ENCODE measurements around the gene MPC1. TPM values are rescaled to one million over a fixed set of nuclear protein-coding genes. Genes with fewer than 3 reads are reported as not detected.

Gene MPC1
- total and polyA plus RNA-seq, 2 donors = 40.5 to 106 TPM

DNA sequence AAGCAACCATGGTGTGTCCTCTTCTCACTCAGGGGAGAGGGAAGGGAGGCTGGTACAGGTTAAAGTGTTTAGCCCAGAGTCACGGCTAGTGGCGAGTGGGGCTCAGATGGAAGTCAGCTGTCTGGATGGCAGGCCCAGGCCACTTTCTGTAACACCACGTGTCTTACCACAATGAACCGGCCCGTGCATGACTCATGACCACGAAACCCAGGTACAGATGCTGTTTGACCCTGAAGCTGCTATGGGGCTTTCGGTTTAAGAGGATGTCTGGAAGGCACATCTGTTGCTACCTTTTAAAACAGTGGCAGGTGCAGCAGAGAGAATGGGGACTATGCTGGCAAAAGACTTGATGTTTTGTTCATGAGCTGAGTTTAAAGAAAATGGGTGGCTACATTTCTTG, 36.5 kb upstream of the MPC1 start:
- no peak overlapping the region for H3K4me3 ChIP-seq (ENCODE audit: low read length in 2 of 2)
- H3K27ac ChIP-seq (ENCODE audit: low read depth in 1 of 2, low read length in 1 of 2) = peak overlapping the region; percentile 87 to 96
- H3K27me3 ChIP-seq (ENCODE audit: control insufficient read depth in 2 of 2, insufficient read depth in 1 of 2, low read length in 1 of 2) = no peaks in the 10 kb centered on the region
- H3K4me1 ChIP-seq (ENCODE audit: control insufficient read depth in 2 of 2, insufficient read depth in 2 of 2, low read length in 2 of 2) = peaks cover 61 to 84% of the 10 kb centered on the region in 2 donors
- H3K9me3 ChIP-seq (ENCODE audit: control insufficient read depth in 2 of 2, insufficient read depth in 1 of 2, low read length in 1 of 2) = peaks cover 0 to 5% of the 10 kb centered on the region in 2 donors
- H3K36me3 ChIP-seq (ENCODE audit: control insufficient read depth in 2 of 2, insufficient read depth in 2 of 2, low read length in 1 of 2) = peaks cover 0 to 6% of the 10 kb centered on the region in 2 donors
- peak in 4 of 9 donors; percentile 63 to 87 (median 66) for DNase-seq (ENCODE audit: low read depth in 6 of 9, low spot score in 9 of 9)
- 8% methylated on average over 7 of the region's 7 CpGs for WGBS

DNA sequence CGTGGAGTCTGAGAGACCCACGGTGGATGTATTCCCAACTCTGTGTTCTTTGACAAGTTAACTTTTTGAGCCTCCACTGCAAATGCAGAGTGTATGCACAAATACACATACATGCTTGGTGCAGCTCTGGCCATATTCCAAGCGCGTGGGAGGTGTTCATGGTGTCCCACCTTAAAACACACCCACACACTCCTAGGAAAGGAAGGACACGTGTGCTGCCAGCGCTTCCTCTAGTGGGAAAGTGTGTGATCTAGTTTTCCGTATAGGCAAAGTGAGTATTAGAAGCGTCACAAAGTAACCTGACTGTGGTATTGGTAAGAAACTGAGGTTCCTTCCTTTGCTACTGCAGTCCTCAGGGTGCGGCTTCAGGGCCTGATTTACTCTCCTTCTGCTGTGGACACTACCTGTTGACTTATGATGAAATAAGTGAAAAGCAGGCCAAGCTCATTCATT, 36.0 kb upstream of the MPC1 start:
- WGBS = 84% methylated on average over 9 of the region's 9 CpGs
- Histone ChIP-seq H3K27me3 (ENCODE audit: control insufficient read depth in 2 of 2, insufficient read depth in 1 of 2, low read length in 1 of 2) (no peaks in the 10 kb centered on the region), H3K9me3 (ENCODE audit: control insufficient read depth in 2 of 2, insufficient read depth in 1 of 2, low read length in 1 of 2) (peaks cover 0 to 5% of the 10 kb centered on the region in 2 donors), H3K4me3 (ENCODE audit: low read length in 2 of 2) (no peak overlapping the region), H3K4me1 (ENCODE audit: control insufficient read depth in 2 of 2, insufficient read depth in 2 of 2, low read length in 2 of 2) (peaks cover 63 to 84% of the 10 kb centered on the region in 2 donors), H3K36me3 (ENCODE audit: control insufficient read depth in 2 of 2, insufficient read depth in 2 of 2, low read length in 1 of 2) (peaks cover 0 to 6% of the 10 kb centered on the region in 2 donors), H3K27ac (ENCODE audit: low read depth in 1 of 2, low read length in 1 of 2) (peak overlapping the region; percentile 87 to 96)
- peak in 1 of 9 donors; percentile 44 for DNase-seq (ENCODE audit: low read depth in 6 of 9, low spot score in 9 of 9)

DNA sequence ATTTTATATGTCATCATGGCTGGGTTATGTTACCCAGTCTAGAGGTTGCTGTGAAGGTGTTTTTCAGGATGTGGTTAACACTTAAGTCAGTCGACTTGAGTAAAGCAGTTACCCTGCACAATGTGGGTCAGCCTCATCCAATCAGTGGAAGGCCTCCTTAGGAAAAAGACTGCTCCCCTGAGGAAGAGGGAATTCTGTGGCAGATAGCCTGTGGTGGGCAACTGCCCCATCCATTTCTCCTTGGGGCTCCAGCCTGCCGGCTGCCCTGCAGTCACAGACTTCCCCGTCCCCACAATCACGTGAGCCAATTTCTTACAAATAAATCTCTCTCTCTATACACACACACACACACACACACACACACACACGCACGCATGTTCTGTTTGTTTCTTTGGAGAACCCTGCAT, 34.5 kb upstream of the MPC1 start:
- peak in 5 of 9 donors; percentile 73 to 93 (median 78) for DNase-seq (ENCODE audit: low read depth in 6 of 9, low spot score in 9 of 9)
- Histone ChIP-seq H3K4me3 (ENCODE audit: low read length in 2 of 2) (no peak overlapping the region), H3K27me3 (ENCODE audit: control insufficient read depth in 2 of 2, insufficient read depth in 1 of 2, low read length in 1 of 2) (no peaks in the 10 kb centered on the region), H3K9me3 (ENCODE audit: control insufficient read depth in 2 of 2, insufficient read depth in 1 of 2, low read length in 1 of 2) (peaks cover 0 to 5% of the 10 kb centered on the region in 2 donors), H3K4me1 (ENCODE audit: control insufficient read depth in 2 of 2, insufficient read depth in 2 of 2, low read length in 2 of 2) (peaks cover 77 to 90% of the 10 kb centered on the region in 2 donors), H3K27ac (ENCODE audit: low read depth in 1 of 2, low read length in 1 of 2) (peak overlapping the region; percentile 93 to 96), H3K36me3 (ENCODE audit: control insufficient read depth in 2 of 2, insufficient read depth in 2 of 2, low read length in 1 of 2) (peaks cover 0 to 3% of the 10 kb centered on the region in 2 donors)
- WGBS = 29% methylated on average over 6 of the region's 6 CpGs

DNA sequence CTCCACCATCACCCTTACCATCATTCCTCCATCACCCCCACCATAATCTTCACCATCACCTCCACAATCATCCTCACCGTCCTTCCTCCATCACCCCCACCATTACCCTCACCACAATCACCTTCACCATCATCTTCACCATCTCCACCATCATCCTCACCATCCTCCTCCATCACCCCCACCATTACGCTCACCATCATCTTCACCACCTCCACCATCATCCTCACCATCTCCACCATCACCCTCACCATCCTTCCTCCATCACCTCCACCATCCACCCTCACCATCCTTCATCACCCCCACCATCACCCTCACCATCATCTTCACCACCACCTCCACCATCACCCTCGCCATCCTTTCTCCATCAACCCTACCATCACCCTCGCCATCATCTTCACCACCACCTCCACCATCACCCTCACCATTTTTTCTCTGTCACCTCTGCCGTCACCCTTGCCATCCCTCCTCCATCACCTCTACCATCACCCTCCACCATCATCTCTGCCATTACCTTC, 33.1 kb upstream of the MPC1 start:
- H3K27ac ChIP-seq (ENCODE audit: low read depth in 1 of 2, low read length in 1 of 2) = peak overlapping the region; percentile 82 to 90
- WGBS = 85% methylated on average over 5 of the region's 5 CpGs
- peaks cover 0 to 3% of the 10 kb centered on the region in 2 donors for H3K36me3 ChIP-seq (ENCODE audit: control insufficient read depth in 2 of 2, insufficient read depth in 2 of 2, low read length in 1 of 2)
- no peak overlapping the region for H3K4me3 ChIP-seq (ENCODE audit: low read length in 2 of 2)
- DNase-seq (ENCODE audit: low read depth in 6 of 9, low spot score in 9 of 9) = no peak
- peaks cover 0 to 5% of the 10 kb centered on the region in 2 donors for H3K9me3 ChIP-seq (ENCODE audit: control insufficient read depth in 2 of 2, insufficient read depth in 1 of 2, low read length in 1 of 2)
- H3K4me1 ChIP-seq (ENCODE audit: control insufficient read depth in 2 of 2, insufficient read depth in 2 of 2, low read length in 2 of 2) = peaks cover 86 to 93% of the 10 kb centered on the region in 2 donors
- H3K27me3 ChIP-seq (ENCODE audit: control insufficient read depth in 2 of 2, insufficient read depth in 1 of 2, low read length in 1 of 2) = no peaks in the 10 kb centered on the region

DNA sequence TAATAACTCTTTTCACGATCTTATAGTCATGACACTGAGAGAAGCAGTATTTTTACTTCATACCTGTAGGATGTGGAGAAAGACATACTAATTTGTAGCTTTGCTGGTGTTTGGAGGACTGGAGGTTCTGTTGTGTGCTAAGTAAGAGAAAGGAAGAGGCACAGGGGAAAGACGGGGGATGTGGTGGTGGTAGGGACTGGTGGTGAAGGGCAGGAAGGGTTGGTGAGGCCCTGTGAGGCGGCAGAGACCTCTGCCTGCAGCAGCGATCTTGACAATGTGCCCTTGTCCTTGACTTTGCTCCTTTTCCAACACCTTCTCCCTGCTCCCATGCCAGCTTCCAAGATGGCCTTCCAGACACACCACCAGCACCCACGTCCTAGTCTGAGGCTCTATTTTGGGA, 32.6 kb upstream of the MPC1 start:
- DNase-seq (ENCODE audit: low read depth in 6 of 9, low spot score in 9 of 9) = peak in 2 of 9 donors; percentile 60 to 80
- peaks cover 0 to 3% of the 10 kb centered on the region in 2 donors for H3K36me3 ChIP-seq (ENCODE audit: control insufficient read depth in 2 of 2, insufficient read depth in 2 of 2, low read length in 1 of 2)
- H3K4me1 ChIP-seq (ENCODE audit: control insufficient read depth in 2 of 2, insufficient read depth in 2 of 2, low read length in 2 of 2) = peaks cover 86 to 93% of the 10 kb centered on the region in 2 donors
- no peaks in the 10 kb centered on the region for H3K27me3 ChIP-seq (ENCODE audit: control insufficient read depth in 2 of 2, insufficient read depth in 1 of 2, low read length in 1 of 2)
- peaks cover 0 to 5% of the 10 kb centered on the region in 2 donors for H3K9me3 ChIP-seq (ENCODE audit: control insufficient read depth in 2 of 2, insufficient read depth in 1 of 2, low read length in 1 of 2)
- WGBS = 35% methylated on average over 5 of the region's 5 CpGs
- peak overlapping the region in 1 of 2 donors; percentile 1 for H3K4me3 ChIP-seq (ENCODE audit: low read length in 2 of 2)
- peak overlapping the region; percentile 82 to 90 for H3K27ac ChIP-seq (ENCODE audit: low read depth in 1 of 2, low read length in 1 of 2)

DNA sequence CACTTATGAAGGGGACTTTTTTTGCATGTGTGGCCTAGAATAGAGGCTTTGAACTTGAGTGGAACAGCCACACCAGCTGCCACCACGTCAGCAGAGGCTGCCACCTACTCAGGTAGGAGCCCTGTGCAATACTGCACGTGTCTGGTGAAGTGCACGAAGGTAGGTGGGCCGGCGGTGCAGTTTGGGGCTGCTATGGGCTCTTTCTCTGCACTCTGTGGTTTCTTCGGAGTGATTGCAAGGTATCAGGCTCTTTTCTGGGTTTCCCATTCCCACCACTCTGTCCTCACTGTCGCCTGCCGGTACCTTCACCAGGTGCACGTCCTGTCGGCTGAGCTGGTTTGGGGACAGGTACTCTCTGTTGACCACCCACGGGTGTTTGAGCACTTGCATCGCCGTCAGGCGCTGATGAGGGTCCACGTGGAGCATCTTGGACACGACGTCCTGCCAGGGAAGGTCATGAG, 30.8 kb upstream of the MPC1 start:
- Histone ChIP-seq H3K4me1 (ENCODE audit: control insufficient read depth in 2 of 2, insufficient read depth in 2 of 2, low read length in 2 of 2) (peaks cover 75 to 90% of the 10 kb centered on the region in 2 donors), H3K9me3 (ENCODE audit: control insufficient read depth in 2 of 2, insufficient read depth in 1 of 2, low read length in 1 of 2) (peaks cover 0 to 5% of the 10 kb centered on the region in 2 donors), H3K4me3 (ENCODE audit: low read length in 2 of 2) (peak overlapping the region; percentile 17 to 26), H3K27ac (ENCODE audit: low read depth in 1 of 2, low read length in 1 of 2) (peak overlapping the region in 1 of 2 donors; percentile 72), H3K27me3 (ENCODE audit: control insufficient read depth in 2 of 2, insufficient read depth in 1 of 2, low read length in 1 of 2) (no peaks in the 10 kb centered on the region), H3K36me3 (ENCODE audit: control insufficient read depth in 2 of 2, insufficient read depth in 2 of 2, low read length in 1 of 2) (peaks cover 0 to 3% of the 10 kb centered on the region in 2 donors)
- peak in 3 of 9 donors; percentile 41 to 75 (median 56) for DNase-seq (ENCODE audit: low read depth in 6 of 9, low spot score in 9 of 9)
- 86% methylated on average over 17 of the region's 17 CpGs for WGBS

DNA sequence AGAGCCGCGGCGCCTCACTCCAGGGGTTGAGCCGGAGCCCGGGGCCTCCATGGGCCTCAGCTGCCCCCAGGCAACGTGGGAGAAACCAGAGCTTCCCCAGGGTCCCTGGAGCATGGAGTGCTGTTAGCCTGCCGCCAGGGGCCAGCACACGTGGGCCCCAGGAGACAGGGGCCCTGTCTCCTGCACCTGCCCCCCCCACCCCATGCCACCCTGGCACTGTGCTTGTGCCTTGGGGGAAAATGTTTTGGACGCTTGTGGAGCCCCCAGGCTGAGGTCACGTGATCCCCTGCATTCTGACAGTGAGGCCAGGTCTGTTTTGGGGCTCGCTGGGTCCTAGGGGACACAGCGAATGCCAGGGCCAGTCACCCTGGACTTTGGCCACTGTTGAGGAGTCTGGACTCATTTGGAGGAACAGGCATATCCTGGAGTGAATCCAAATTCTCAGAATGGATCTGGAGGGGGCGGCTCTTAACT, 30.2 kb upstream of the MPC1 start:
- Histone ChIP-seq H3K4me3 (ENCODE audit: low read length in 2 of 2) (peak overlapping the region; percentile 17 to 26), H3K27ac (ENCODE audit: low read depth in 1 of 2, low read length in 1 of 2) (peak overlapping the region in 1 of 2 donors; percentile 72), H3K4me1 (ENCODE audit: control insufficient read depth in 2 of 2, insufficient read depth in 2 of 2, low read length in 2 of 2) (peaks cover 69 to 84% of the 10 kb centered on the region in 2 donors), H3K27me3 (ENCODE audit: control insufficient read depth in 2 of 2, insufficient read depth in 1 of 2, low read length in 1 of 2) (no peaks in the 10 kb centered on the region), H3K9me3 (ENCODE audit: control insufficient read depth in 2 of 2, insufficient read depth in 1 of 2, low read length in 1 of 2) (peaks cover 0 to 5% of the 10 kb centered on the region in 2 donors), H3K36me3 (ENCODE audit: control insufficient read depth in 2 of 2, insufficient read depth in 2 of 2, low read length in 1 of 2) (peaks cover 0 to 3% of the 10 kb centered on the region in 2 donors)
- no peak for DNase-seq (ENCODE audit: low read depth in 6 of 9, low spot score in 9 of 9)
- WGBS = 97% methylated on average over 13 of the region's 13 CpGs

DNA sequence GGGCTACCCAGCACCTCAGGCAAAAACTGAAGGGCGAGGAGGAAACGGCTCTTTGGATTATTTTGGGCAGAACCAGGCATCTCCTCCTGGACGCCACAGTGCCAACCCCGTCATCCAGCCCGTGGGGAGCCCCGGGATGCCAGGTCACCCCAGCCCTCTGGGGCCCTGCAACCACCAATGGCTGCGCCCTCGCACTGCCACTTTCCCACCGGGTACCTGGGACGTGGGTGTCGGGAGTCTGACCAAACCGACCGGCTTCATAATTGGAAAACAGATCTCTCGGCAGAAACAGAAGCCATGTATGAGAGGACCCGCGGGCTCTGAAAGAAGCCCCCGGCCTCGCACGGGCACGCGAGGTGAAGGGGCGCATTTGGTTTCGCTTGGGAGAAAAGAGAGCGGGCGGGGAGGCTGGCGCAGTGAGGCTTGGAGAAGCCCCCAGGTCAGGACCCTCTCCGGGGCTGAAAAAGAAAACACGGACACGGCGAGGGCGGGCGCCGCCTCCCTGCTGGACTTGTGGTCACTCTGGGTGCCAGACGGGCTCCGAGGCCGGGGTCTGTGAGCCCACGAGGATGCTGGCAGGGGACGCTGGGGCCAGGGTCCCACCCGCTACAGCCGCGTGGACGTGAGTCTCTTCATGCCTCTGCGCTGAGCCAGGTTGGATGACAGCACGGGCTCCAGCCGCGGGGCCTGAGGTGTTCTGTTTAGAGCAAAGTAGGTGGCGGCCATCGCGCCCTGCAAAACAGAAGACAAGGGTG, 29.6 kb upstream of the MPC1 start:
- WGBS = 94% methylated on average over 49 of the region's 49 CpGs
- peak in 1 of 9 donors; percentile 58 for DNase-seq (ENCODE audit: low read depth in 6 of 9, low spot score in 9 of 9)
- no peaks in the 10 kb centered on the region for H3K27me3 ChIP-seq (ENCODE audit: control insufficient read depth in 2 of 2, insufficient read depth in 1 of 2, low read length in 1 of 2)
- peaks cover 0 to 3% of the 10 kb centered on the region in 2 donors for H3K36me3 ChIP-seq (ENCODE audit: control insufficient read depth in 2 of 2, insufficient read depth in 2 of 2, low read length in 1 of 2)
- peak overlapping the region; percentile 96 to 97 for H3K27ac ChIP-seq (ENCODE audit: low read depth in 1 of 2, low read length in 1 of 2)
- H3K9me3 ChIP-seq (ENCODE audit: control insufficient read depth in 2 of 2, insufficient read depth in 1 of 2, low read length in 1 of 2) = peaks cover 0 to 5% of the 10 kb centered on the region in 2 donors
- H3K4me3 ChIP-seq (ENCODE audit: low read length in 2 of 2) = peak overlapping the region; percentile 17 to 39
- peaks cover 63 to 80% of the 10 kb centered on the region in 2 donors for H3K4me1 ChIP-seq (ENCODE audit: control insufficient read depth in 2 of 2, insufficient read depth in 2 of 2, low read length in 2 of 2)

DNA sequence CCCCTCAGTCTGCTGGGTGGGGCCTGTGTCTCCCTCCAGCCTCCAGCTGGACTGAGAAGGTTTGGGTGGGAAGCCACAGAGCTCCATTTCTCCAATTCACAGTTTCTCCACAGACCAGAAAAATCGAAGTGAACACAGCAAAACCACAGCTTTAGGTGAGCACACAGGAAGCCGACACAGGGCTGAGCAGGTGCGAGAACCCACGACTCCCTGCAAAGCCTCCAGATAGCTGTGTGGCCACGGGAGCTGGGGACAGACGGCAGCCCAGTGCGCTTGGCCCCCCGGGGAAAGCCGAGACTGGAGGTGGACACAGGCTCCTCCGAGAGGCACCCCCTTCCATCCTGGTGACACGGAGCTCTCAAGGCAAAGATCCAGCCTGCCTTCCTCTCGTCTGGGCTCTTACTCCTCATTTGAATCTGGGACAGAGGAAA, 29.0 kb upstream of the MPC1 start:
- Histone ChIP-seq H3K36me3 (ENCODE audit: control insufficient read depth in 2 of 2, insufficient read depth in 2 of 2, low read length in 1 of 2) (peaks cover 0 to 3% of the 10 kb centered on the region in 2 donors), H3K4me1 (ENCODE audit: control insufficient read depth in 2 of 2, insufficient read depth in 2 of 2, low read length in 2 of 2) (peaks cover 58 to 74% of the 10 kb centered on the region in 2 donors), H3K4me3 (ENCODE audit: low read length in 2 of 2) (peak overlapping the region; percentile 6 to 39), H3K27ac (ENCODE audit: low read depth in 1 of 2, low read length in 1 of 2) (peak overlapping the region; percentile 96 to 97), H3K27me3 (ENCODE audit: control insufficient read depth in 2 of 2, insufficient read depth in 1 of 2, low read length in 1 of 2) (no peaks in the 10 kb centered on the region), H3K9me3 (ENCODE audit: control insufficient read depth in 2 of 2, insufficient read depth in 1 of 2, low read length in 1 of 2) (peaks cover 0 to 4% of the 10 kb centered on the region in 2 donors)
- peak in 5 of 9 donors; percentile 56 to 91 (median 73) for DNase-seq (ENCODE audit: low read depth in 6 of 9, low spot score in 9 of 9)
- 6% methylated on average over 12 of the region's 12 CpGs for WGBS
